Medulla oblongata (tissue), 1 donor: ENCODE data around the gene RCAN2.
"Not testable (repeated sequence)": the region's sequence is repeated elsewhere in the genome, so short reads cannot be mapped to it uniquely, and the experiment has no call there.

Experiments
- DNase-seq: peaks from one replicate; pipeline ENCODE4 v3.0.0-alpha.2; 2015; ENCODE audit errors: extremely low spot score

RCAN2 gene

DNA sequence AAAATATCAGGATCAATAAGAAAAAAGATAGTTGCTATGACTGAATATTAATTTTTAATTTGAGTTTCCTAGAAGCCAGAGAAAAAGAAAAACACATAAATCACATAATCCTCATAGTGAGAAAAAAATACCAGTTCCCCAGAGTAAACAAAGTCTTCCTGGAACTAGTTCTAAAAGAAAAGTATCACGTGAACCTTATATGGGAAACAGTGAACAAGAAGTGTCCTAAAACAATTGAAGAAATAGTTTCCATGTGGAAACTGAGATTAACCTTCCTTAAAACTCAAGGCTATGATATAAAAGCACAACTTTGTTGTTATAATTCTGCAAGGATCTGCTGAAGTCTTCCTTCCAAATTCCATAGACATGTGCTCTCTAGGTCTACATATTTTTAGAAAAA lies 50.6 kb downstream of the RCAN2 start:
- no peak for DNase-seq

GRCh38 chr6:46440141-46440540 lies 51.1 kb downstream of the RCAN2 start:
- no peak for DNase-seq

DNA sequence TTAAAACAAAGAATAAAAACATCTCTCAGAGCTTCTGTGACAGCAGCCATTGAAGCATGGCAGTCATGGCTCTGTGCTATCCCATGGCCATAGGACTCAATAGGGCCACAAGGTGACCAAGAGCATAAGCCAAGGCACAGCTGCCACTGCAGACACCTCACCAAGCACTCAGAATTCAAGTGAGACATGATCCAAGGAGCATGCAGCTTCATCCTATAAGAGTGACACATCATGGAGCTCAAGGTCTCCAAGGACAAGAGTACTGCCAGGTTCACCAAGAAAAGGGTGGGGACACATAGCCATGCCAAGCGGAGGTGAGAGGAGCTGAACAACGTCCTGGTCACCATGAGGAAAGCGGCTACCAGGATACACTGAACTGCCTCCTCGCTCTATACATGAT lies 53.0 kb downstream of the RCAN2 start:
- no peak for DNase-seq

DNA sequence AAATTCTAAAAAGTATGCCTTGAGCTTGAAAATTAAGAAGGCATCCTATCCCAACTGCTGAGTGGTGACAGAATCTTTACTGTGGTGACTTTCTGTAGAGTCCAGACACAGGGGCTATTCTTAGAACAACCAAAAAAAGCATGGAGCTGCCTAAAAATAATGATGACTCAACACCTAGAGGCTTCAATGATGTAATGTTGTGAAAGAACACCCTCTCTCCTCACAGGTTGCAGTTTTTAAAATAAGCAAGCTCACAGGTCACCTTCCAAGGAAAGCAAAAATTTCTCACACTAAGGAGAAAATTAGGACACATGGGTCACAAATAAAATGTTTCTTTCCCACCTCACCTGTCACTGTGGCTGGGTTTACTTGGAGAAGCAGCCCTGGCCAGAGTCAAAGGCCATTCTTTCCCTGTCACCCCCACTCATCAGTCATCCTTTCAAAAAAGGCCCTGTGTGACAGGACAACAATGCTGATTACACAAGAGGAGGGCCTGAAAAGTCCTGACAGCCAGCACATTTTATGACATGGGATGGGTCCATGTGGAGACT lies 53.5 kb downstream of the RCAN2 start:
- DNase-seq: no peak

DNA sequence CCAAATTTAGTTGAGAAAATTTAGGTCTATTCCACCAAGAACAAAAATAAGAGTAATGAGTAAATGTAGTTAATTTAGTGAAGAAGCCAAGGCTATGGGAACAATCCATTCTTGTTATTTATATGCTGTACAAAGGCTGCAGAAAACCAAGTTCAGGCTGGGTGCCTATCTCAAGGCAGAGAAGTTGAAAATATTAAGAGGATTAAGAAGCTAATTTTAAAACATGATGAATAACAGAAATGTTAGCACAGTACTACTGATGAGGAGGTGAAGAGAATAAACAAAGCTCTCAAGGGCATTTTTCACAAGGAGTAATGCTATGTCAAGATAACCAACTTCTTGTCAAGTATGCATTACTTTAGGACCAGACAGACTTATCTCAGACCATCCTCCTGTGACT lies 68.6 kb downstream of the RCAN2 start:
- no peak for DNase-seq

DNA sequence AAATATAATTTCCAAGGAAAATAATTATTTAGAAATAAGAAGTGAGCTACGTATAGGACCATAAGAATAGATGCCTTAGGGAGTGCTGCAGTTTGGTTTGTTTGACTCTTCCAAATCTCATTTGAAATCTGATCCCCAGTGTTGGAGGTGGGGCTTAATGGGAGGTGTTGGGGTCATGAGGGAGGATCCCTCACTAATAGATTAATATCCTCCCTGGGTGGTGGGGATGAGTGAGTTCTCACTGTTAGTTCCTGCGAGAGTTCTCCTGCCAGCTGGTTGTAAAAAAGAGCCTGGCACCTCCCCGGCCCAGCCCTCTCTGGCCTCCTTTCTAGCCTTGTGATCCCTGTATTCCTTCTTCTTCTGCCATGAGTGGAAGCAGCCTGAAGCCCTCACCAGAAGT lies 69.3 kb downstream of the RCAN2 start:
- no peak for DNase-seq

- DNase-seq: no peak
Measured at GRCh38 chr6:46420921-46421638, 70.2 kb downstream of the RCAN2 start.

DNA sequence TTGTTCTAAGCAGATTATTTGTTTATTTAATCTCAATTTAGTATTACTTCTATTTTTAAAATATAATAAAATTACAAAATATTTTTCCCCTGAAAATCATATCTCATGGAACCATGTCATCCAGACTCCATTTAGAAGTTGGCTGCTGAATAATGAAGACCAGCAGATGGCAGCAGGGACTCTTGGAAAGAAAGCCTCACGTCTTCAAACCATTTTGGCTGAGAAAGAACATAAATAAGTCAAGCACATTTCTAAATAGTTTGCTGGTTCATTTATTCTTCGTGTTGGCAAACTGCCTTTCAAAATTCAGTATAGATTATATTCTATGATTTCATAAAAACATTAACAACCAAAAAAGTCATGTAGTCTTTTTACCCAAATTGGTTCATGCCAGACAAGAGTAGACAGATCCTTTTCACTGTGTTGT lies 71.7 kb downstream of the RCAN2 start:
- DNase-seq: peak; percentile 93

- no peak for DNase-seq
Measured at GRCh38 chr6:46414398-46414797, 76.9 kb downstream of the RCAN2 start.

GRCh38 chr6:46412662-46413061 lies 78.6 kb downstream of the RCAN2 start:
- no peak for DNase-seq

- no peak for DNase-seq
Measured at GRCh38 chr6:46411456-46412197, 79.6 kb downstream of the RCAN2 start.

- peak; percentile 70 for DNase-seq
Measured at GRCh38 chr6:46410334-46410953, 80.8 kb downstream of the RCAN2 start.

DNA sequence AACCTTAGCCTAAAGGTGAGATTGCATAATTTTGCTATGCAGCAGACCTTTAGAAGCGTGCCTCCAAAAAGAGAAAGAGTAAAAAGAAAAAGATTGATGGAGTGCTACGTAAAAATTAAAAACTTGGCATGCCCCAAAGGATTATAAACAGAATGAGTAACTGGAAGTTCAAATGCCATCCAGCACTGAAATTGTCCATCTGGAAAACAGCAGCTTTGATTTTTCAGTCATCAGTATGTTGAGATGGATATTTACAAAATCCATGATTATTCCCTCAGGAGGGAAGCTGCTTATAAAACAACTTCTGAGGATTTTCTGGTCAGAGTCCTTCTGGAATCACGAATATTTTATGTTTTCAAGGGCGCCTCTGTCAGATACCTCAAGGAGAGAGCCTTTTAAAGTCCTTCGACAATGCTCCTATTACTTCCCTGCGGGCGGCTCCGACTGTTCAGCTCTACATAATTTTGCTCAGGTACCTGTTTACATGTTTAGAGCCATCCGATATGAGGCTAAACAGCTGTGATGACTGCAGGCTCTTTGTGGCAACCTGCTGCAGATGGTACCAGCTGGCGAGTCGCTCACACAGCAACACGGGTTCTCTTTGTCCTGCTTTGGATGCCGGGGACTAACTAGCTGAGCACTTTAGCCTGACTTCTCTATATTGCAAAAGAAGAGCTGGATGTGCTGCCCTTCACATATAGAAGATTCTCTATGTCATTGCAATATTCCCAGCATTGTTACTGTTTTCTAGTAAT lies 83.3 kb downstream of the RCAN2 start:
- DNase-seq: peak; percentile 44

GRCh38 chr6:46407246-46407645 lies 84.0 kb downstream of the RCAN2 start:
- no peak for DNase-seq

GRCh38 chr6:46405620-46406180 lies 85.5 kb downstream of the RCAN2 start:
- not testable (repeated sequence) for DNase-seq

DNA sequence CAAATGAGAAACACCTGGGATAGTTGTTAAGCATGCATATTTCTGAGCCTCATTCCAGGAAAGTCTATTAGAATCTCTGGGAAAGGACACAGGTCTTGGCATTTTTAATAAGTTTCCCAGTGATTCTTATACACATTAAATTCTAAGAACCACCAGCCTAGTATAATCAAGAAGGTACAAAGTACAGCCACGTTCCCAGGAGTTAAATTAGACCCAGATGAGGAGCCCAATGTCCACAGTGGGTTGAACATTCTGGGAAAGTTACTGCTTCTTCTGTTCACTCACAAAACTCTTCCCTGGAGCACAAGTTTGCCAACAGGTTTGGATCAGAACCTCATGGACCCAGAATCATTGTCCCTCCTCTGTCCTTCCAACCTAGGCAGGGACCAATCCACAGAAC lies 90.4 kb downstream of the RCAN2 start:
- DNase-seq: no peak

DNA sequence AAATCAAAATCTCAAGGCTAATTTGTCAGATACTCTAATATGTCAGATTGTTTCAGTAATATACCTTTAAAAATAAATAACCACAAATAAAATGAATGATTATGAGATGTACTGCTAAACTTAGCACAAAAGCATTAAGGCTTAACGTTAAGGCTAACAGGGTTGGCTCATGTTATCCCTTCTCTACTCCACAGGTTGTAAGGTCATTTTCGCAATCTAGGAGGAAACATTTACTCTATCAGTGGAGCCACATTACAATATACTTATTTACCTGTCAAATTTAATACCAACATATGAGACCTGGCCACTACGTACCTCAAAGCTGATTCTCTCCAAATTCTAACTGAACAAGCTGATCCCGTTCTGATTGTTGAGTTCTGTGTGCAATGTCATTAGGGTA lies 95.7 kb downstream of the RCAN2 start:
- DNase-seq: no peak

GRCh38 chr6:46393940-46394337 lies 97.3 kb downstream of the RCAN2 start:
- DNase-seq: peak; percentile 82

DNA sequence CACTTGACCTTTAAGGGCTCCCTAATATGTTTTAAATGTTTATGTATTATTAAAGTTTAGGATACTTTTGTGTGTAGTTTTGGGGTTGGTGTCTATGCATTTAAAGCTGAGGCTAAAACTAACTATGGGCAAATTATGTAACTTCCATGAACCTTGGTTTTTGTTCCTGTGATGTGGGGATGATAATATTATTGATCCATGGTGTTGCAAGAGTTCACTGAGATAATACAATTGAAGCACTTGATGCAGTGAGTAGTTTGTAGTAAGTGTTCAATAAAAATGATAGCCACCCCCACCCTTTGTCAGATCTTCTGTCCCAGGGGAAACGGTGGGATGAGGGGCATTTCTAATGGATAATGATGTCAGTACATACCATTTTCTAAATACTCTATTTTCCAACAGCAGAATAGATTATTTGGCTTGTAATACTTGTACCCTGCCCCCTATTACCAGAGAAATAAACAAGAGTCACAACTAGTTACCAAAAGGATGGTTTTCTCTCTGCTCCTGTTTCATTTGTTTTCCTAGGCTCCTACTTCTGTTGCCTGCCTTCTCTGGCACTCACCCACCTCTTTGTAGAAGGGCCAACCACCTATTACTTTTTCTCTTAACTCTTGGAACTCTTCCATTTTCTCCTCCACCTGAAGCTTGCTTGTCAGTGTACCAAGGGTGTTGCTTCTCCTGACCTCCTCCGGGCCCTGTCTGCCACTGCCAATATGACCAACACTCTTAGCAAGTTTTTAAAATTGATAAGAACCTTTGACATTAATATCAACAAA lies 97.9 kb downstream of the RCAN2 start:
- no peak for DNase-seq

DNA sequence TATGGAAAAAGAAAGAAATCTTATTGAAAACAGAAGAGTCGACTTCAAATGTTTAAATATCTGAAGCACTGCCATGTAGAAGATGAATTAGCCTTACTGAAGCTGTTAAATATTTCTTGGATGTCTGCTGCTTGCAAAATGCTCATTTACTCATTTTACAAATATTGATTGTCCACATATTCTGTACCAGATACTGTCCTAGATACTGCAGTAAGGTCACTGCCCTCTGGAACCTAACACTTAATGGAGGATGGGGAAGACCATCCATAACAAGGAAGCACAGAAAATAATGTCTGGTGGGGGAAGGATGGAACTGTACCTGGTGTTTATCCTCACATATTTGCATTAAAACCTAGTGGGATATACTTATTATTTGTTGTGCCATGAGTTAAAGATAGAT lies 99.0 kb downstream of the RCAN2 start:
- DNase-seq: no peak
